ELF-1 (cell line): Measurements from ENCODE around the gene RAG2.

Experiments used
- DNase-seq: peaks from one replicate; pipeline ENCODE4 v3.0.0-alpha.2; 2016; ENCODE audit warnings: low read depth, low spot score

RAG2 gene

DNA sequence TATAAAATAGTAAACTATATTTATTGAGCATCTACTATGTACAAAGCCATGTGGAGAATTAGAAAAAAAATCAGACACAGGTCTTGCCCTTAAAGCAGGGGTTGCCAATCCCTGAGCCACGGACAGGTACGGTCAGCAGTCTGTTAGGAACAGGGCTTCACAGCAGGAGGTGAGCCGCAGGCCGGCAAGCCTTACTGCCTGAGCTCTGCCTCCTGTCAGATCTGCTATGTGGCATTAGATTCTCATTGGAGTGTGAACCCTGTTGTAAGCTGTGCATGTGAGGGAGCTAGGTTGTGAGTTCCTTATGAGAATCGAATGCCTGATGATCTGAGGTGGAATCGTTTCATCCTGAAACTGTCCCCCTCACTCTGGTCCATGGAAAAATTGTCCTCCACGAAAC lies 2.1 kb upstream of the RAG2 start:
- DNase-seq = peak; percentile 45

DNA sequence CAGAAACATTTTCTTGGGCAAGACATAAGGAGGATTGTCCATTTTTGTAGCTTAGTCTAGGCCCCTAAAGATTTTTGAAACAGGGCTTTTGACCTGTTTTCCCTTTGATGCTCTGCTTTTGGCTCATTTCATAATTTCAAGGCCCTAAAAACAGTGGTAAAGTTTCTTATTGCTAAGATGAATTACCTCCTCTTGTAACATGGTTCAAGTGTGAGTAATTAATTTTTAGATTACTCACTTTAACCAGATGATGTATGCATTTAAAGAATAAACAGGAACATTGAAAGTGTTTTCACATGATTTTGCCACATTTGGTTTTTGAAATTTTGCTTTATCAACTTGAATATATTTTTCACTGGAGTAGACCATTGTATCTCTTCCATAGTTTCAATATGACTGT lies 1.2 kb downstream of the RAG2 start:
- no peak for DNase-seq

DNA sequence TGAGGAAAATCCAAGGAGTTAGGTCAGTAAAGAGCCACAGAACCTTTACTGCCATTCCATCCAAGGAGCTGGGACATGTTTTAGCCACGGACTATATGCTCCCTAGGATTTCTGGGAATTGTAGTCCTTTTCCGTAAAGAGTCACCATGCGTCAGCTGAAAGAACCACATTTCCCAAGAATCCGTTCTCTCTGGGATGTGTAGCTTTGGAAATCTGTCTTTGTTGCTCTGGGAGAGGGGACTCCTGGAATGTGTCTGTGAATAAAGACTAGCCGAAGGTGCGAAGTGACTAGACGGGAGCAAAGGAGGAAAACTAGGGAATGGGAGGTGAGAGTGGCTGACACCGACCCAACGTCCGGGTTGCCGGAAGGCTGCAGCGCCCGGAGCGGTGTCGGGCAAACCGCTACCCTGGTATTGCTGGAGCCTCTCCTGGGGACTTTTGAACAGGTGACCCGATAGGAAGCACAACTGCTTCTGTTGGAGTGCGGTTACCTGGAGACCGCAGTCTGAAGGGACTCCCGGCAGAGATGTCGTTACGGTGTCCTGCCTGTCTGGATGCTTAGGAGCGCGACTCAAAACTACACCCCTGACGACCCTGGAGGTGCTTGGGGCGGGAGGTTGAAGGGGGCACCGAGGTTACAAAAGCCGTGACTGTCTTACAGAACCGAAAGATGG lies 3.6 kb downstream of the RAG2 start, which contains the start of gene IFTAP:
Gene IFTAP, plus strand, starts transcription at position 187 of the 674 bp plus-strand sequence. CDS start 15,602 bp downstream, outside the sequence.
- peak; percentile 91 for DNase-seq

DNA sequence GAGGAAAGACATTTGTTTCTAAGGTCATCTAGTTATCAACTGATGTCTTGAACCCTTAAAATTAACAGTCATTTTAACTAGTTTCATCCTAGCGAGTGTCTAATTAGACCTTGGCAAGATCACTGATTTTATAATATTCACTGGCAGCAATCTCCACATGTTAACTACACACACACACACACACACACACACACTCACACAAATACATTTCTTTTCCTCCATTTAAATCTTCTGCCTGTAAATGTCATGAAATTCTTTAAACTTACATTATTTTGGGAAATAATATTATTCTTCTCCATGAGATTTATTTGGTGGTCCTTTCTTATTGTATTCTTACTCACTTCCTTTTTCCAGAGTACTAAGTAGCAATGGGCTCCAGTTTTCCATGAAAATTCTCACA lies 6.6 kb downstream of the RAG2 start:
- no peak for DNase-seq

DNA sequence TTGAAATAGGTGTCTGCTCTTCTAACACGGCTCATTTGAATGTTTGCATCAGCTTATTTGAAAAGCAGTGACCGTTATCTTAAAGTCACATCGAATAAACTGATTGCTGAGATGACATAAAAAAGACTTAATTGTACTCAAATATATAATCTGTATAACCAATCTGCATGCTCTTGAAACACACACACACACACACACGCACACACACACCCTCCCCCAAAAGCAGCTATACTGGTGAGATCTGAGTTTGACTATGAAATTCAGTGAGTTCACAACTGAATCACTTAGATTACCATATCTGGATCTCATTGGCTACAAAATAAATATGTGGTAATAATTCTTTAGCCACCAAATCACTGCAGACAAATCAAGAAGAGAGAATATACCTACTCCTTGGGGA lies 7.5 kb downstream of the RAG2 start:
- DNase-seq = no peak

DNA sequence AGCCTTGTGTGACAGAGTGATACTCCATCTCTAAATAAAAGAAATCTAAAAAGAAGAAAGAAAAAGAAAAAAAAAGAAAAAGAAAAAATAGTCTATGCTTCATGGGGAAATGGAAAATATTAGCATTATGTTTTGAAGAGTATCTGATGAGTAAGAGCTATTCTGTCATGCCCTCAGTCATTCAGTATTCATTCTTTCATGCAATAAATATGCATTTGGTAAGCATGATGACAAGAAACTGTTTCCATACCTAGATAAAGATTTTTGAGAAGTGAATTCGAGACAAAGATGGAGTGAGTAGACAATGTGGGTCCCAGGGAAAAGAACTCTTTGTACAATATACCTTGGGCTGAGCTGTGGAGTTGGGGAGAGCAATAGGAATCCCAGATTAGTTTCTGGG lies 9.9 kb downstream of the RAG2 start:
- no peak for DNase-seq

DNA sequence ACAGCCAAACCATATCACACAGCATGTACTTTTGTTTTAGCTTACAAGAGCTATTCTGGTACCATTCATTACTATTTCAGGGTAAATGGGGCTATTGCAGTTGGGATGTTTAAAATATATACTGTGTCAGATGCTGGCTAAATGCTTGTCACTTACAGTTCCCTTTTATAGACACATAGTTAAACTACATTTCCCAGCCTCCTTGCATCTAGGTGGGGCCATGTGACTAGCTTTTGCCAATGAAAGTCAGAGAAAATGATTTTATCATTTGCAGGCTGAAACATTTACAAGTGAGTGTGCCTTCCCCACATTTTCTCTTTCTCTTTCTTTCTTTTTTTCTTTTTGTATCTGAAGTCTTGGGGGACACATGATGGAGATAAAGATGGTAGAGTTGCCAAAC lies 11.5 kb downstream of the RAG2 start:
- DNase-seq = no peak

DNA sequence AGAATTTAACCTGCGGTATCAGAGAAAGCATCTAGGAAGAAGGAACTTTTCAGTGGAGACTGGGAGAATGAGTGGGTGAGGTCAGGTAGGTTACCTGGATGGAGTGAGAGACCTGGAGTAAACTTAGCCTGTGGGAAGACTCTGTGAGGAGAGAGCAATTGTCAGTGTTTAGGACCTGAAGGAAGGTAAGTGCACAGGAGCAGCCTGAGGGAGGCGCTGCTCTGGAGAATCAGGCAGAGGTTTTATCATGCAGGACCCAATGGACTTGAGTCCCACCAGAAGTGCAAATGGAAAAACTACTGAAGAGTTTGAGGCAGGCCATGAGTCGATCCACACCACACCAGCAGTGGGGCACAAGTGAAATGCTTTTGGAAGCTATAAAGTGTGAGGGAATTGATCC lies 14.4 kb downstream of the RAG2 start:
- no peak for DNase-seq

DNA sequence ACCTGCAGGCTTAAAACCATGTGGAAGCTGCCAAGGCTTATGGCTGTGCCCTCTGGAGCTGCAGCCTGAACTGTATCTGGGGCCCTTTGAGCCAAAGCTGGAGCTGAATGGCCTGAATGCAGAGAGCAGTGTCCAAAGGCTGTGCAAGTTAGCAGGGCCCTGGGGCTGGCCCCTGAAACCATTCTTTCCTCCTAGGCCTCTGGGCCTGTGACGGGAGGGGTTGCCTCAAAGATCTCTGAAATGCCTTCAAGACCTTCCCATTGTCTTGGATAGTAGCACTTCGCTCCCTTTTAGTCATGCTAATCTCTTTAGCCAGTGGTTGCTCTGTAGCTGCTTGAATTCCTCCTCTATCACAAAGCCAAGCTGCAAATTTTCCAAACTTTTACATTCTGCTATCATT lies 16.5 kb downstream of the RAG2 start:
- DNase-seq = no peak

DNA sequence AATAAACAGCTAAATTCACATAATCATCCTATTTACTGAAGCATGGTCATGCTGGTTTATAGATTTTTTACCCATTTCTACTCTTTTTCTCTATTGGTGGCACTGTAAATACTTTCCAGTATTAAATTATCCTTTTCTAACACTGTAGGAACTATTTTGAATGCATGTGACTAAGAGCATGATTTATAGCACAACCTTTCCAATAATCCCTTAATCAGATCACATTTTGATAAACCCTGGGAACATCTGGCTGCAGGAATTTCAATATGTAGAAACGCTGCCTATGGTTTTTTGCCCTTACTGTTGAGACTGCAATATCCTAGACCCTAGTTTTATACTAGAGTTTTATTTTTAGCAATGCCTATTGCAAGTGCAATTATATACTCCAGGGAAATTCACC lies 19.6 kb downstream of the RAG2 start:
- DNase-seq = no peak

DNA sequence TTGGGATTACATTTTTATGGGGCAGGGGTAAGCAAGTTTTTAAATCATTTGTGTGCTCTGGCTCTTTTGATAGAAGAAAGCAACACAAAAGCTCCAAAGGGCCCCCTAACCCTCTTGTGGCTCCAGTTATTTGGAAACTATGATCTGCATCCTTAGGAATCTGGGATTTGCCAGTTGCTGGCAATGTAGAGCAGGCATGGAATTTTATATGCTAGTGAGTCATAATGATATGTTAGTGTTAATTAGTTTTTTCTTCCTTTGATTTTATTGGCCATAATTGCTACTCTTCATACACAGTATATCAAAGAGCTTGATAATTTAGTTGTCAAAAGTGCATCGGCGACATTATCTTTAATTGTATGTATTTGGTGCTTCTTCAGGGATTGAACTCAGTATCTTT lies 20.2 kb downstream of the RAG2 start:
- DNase-seq = no peak

DNA sequence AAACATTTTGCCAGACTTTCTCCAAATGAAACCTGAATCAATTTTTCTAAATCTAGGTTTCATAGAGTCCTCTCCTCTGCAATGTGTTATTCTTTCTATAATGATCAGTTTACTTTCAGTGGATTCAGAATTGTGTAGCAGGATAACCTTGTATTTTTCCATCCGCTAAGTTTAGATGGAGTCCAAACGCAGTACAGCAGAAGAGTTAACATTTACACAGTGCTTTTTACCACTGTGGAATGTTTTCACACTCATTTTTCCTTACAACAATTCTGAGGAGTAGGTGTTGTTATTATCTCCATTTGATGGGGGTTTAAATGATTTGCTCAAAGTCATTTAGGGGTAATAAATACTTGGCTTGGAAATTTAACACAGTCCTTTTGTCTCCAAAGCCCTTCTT lies 20.7 kb downstream of the RAG2 start:
- no peak for DNase-seq

DNA sequence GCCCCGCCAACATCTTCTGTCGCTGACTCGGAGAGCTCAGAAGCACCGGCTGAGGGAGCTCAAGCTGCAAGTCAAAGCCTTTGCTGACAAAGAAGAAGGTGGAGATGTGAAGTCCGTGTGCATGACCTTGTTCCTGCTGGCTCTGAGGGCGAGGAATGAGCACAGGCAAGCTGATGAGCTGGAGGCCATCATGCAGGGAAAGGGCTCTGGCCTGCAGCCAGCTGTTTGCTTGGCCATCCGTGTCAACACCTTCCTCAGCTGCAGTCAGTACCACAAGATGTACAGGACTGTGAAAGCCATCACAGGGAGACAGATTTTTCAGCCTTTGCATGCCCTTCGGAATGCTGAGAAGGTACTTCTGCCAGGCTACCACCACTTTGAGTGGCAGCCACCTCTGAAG lies 23.6 kb downstream of the RAG2 start:
- no peak for DNase-seq

DNA sequence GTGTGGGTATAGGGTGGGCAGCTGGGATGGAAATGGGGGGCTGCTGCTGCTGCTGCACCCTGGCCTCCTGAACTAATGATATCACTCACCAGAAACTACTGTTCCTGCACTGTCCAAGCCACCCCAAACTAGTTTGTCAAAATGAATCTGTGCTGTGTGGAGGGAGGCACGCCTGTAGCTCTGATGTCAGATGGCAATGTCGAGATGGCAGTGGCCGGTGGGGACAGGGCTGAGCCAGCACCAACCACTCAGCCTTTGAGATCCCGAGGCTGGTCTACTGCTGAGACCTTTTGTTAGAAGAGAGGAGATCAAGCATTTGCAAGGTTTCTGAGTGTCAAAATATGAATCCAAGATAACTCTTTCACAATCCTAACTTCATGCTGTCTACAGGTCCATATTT lies 28.9 kb downstream of the RAG2 start:
- DNase-seq = no peak

DNA sequence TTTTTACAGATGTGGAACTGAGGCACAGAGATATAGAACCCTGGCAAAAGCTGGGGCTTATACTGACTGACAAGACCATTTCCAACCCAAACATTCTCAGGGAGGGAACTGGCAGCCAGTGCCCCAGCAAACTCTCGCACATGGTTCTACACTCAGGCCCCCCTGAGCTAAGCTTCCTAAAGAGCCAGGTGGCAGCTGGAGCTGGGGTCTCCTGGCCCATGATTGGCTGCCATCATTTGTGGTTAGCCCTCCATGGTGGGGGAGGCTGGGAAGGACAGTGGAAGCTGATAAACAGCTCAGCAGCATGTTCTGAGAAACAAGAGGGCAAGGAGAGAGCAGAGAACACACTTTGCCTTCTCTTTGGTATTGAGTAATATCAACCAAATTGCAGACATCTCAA lies 30.3 kb downstream of the RAG2 start, which contains the start of gene RAG1:
Gene RAG1, plus strand, starts transcription at position 314 of the 400 bp plus-strand sequence. CDS start 5,298 bp downstream, outside the sequence.
- no peak for DNase-seq

DNA sequence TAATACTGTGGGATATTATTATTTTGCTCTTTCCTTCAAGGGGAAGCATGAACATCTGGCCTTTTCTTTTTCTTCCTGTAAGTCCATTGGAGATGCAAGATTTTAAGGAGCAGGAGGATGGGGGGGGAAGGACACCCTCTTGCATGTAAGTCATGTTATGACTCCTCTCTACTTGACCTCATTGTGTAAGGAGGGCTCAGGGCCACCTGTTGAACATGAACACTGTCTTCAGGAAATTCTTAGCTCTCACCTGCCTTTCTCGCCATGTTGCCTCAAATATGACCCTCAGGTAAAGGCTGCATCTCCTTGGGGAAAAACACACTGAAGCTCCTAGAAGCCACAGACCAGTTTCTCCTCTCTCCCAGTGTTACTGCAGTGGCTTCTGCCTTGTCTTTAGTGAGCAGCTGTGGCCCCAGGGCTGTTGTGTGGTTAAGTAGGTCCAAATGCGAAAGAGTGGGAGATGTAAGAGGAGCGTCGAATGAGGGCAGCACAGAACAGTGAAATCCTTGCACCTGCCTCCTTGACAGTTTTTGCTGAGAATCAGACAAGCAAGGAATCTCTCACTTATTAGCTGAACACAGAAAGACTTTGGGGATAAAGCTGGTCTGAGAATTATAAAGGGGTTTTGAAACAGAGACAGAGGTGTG lies 31.5 kb downstream of the RAG2 start:
- no peak for DNase-seq

DNA sequence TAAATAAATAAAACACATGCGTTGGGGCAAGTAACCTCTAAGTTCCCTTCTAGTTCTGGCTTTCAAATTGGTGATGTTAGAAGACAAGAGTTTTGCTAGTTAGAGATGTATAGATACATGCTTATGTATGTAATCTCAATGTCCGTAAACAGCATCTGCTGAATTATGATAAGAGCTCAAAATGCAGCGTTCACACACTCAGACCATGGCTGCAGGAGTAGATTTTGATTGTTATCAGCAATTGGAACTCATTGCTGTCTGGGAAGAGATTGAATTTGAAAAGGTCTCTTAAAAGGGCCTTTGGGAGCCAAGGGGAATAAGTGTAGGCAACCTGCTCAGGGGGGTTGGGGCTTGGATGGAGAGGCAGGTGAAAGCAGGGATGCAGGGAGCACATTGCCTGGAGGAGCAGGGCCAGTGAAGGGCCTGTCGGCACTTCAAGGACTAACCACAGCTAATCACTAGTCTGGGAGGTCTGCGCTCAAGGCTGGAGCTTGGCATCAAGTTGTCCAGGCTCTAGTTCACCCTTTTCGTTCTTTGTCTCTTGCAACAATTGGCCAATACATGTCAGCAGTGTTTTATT lies 32.9 kb downstream of the RAG2 start:
- DNase-seq = no peak

DNA sequence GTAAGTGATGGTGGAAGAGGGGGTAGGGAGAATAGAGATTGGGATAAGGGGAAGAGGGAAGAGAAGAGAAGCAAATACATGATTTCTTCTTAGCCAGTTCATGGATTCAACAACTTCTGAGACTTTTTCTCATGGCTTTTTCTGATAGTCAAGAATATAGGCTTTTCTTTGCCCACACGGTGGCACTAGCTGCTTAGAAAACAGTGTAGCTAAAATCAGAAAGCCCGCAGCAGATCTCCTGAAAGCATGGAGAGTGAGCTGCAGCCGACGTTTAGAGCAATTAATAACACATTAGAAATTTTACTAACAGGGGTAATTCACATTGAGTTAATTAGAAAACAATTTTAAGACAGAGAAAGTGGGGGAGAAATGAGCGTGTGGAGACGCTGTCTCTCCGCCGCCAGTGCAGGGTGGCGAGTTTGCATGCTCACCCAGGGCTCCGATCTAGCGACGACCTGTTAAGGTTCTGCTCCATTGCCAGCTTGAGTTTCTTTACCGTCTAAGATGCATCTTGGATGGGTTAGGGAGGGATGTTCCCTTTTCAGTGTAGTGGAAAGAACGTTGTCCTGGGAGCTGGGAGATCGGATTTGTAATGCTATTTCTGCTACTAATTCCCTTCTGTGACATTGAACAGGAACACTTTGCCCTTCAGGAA lies 33.5 kb downstream of the RAG2 start:
- peak; percentile 60 for DNase-seq

DNA sequence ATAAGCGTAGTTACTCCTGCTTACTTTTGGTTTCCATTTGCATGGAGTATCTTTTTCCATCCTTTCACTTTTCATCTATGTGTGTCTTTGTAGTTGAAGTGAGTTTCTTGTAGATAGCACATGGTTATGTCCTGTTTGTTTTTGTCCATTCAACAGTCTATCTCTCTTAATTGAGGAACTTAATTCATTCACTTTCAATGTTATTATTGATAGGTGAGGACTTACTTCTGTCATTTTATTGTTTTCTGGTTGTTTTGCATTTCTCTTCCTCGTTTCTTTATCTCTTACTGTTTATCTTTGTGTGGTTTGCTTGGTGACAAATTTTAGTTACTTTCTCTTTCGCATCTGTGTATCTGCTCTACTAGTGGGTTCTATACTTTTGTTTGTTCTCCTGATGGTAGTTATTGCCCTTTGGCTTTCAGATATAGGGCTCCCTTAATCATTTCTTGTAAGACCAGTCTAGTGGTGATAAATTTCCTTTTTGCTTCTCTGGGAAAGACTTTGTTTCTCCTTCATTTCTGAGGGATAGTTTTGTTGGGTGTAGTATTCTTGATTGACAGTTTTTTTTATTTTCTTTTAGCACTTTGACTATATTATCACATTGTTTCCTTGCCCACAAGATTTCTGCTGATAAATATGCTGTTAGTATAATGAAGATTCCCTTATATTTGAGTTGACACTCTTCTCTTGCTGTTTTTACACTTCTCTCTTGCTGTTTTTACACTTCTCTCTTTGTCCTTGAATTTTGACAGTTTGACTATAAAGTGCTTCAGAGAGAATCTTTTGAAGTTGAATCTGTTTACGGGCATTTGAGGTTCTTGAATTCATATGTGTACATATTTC lies 39.2 kb downstream of the RAG2 start:
- DNase-seq = no peak

DNA sequence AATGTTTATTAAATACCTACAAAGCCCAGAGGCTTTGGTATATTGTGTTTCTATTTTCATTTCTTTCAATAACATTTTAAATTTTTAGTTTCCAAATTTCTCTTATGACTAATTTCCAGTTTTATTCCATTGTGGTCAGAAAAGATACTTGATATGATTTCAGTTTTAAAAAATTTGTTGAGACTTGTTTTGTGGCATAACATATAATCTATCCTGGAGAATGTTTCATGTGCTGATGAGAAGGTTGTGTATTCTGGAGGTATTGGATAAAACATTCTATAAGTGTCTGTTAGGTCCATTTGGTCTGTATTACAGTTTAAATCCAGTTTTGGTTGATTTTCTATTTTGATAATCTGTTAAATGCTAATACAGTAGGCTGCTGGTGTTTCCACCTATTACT lies 40.0 kb downstream of the RAG2 start:
- no peak for DNase-seq

DNA sequence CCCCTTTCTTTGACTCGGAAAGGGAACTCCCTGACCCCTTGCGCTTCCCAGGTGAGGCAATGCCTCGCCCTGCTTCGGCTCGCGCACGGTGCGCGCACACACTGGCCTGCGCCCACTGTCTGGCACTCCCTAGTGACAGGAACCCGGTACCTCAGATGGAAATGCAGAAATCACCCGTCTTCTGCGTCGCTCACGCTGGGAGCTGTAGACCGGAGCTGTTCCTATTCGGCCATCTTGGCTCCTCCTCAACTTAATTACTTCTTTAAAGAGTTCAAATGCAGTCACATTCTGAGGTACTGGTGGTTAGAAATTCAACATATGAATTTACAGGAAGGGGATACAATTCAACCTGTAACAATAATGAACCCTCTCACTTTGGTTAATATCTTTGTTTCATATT lies 40.6 kb downstream of the RAG2 start:
- DNase-seq = peak; percentile 70
